HG03175 (cell line): ENCODE data around the gene IQCH.

Experiments
- ATAC-seq: cut with Tn5 transposase; IDR thresholded peaks from one replicate; pipeline ENCODE4 v1.9.1; 2021; ENCODE audit warnings: mild to moderate bottlenecking, moderate library complexity; ENCODE audit not compliant: unreplicated experiment

IQCH gene

DNA sequence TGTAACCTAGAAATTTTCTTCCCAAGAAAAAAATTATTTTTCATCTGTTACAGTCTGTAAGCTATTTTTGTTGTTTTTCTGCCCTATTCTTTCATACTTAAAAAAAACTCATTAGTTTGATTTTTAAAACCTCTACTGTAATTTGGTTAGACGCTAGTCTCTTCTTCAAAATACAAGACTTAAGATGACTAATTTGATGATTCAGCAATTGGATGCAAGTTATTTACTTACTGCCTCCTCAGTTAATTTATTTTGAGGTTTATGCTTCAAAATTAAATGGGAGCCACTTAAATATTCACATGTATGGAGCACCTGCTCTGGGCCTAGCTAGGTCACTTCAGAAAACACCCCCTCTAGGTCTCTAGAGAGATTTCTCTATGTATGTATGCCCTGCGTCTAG lies 132.4 kb downstream of the IQCH start:
- ATAC-seq, result no peak

DNA sequence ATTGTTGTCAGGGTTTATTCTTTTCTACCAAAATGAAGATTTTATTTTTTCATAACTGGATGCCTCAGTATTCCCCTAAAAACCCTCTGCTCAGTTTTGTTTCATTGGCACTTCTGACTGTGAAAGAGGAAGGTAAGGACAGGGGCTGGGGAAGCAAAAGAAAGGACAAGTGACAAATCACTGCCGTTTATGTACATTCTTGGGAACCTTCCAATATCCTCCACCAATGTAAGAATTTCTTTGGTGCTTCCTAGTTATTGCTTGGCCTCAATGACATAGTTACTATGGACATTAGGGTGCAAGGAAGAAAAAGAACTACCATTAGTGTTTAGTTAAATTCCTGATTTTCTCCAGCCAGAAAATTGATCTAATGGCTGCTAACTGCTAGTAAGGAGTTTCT lies 135.4 kb downstream of the IQCH start:
- ATAC-seq, result no peak

DNA sequence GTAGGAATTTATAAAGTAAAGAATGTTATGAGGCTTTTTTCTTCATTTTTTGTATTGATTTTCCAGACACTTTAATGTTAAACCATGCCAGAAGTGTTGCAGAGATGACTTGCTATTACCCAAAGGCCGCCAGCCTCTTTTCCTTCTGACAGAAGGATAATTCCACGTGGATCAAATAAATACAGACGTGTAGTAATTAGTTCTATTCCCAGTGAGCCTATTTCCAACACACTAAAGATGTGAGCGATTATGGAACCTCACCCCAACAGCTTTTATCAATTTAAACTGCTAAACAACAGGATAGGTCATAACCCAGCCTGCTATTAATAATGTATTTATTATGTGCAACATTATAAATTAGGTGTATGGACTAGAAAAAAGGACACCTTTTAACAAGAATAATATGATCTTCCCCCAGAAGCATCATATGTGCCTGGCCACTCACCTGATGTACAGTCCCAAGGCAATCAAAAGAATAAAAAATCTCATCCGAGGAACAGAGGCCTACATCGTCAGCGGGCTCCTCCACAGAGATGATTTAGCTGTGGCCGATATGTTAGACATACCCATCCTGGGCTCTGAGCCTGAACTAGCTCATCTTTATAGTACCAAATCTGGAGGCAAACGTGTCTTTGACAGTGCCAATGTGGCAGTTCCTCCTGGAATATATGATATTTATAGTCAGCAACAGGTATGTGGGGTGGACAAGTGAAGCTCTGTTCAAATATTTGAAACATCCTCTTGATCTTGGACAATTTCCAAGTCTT lies 140.5 kb downstream of the IQCH start:
- no peak for ATAC-seq

DNA sequence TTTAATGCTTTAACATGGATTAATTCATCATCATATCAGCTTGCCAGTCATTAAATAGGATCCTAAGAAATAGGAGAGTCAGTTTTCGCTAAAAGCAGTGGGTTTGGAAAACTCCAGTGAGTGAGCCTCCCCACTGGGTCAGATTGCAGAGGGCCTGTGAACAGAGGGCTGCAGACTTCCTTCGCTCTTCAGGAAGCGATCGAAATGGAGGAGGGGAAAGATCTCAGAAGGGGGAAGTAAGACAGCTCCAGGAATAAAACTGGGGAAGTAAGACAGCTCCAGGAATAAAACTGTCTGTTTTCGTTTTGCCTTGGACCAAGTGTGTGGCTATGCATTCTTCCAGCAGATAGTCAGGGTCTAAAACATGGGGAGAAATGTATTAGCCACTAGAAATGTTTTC lies 141.5 kb downstream of the IQCH start:
- no peak for ATAC-seq

DNA sequence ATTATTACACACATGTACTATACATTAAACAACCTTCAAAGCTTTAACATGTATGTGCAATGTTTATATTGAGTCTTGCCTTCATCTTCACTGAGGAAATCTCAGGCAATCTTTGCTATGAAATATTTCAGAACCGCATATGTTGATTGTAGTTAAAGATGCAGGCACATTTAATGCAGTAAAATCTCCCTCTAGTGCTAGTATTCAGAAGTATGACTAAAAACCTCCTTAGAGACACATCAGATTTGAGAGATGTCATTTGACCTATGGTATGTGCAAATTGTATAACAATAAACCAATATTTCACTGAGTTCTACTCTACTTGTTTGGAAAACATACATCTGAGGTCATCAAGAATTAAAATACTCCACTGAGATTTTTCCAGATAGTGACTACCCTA lies 142.6 kb downstream of the IQCH start:
- ATAC-seq, result no peak

DNA sequence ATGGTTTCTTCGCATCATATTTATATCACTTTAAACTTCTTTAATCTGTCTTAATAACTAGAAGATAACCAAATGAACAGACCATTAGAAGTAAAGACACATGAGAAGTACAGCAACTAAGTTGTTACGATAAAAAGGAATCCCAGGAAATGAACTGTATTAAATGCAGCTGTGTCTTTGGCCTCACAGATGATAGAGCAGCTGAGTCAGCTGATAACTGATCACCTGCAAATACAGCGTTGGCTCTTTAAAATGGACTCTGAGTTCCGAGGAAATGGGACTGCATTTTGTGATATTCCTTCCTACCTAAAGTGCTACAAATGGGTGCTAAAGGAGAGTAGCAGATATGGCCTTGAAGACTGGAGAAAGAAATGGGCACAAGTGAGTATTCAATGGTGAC lies 145.3 kb downstream of the IQCH start:
- no peak for ATAC-seq

DNA sequence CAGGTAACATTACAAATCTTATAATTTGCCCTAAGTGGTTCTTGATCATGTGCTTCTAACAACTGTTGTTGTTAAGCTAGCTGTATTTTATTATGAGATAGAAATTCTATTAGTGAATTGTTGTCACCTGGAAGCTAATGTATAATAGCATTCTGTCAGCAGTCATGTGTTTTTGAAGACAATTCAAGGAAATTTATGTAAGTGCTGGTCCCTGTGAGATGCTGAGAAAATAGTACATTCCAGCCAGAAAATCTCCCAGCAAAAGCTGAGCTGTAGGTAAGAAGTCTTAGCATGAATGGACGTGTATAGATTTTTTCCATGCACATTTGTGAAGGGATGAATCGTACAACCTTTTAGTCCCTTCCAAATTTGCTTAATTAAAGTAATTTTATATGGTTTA lies 146.3 kb downstream of the IQCH start:
- ATAC-seq, result no peak

DNA sequence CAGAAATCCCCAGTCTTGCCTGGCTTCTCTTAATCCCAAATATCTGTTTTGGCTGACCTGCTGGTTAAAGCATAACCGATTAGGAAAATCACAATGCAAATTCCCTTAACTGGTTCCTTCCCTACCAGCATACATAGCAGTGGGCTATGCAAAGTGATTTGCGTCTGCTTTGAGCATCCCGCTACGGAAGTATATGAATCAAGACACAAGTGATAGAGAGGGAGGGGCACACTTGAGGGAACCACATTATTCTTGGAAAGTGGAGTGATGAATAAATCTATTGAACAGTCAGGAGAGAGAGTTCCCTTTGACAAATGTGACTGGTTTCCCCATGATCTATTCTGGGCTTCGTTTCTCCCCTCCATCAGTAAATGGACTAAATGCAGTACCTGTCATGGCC lies 146.8 kb downstream of the IQCH start:
- ATAC-seq, result no peak

DNA sequence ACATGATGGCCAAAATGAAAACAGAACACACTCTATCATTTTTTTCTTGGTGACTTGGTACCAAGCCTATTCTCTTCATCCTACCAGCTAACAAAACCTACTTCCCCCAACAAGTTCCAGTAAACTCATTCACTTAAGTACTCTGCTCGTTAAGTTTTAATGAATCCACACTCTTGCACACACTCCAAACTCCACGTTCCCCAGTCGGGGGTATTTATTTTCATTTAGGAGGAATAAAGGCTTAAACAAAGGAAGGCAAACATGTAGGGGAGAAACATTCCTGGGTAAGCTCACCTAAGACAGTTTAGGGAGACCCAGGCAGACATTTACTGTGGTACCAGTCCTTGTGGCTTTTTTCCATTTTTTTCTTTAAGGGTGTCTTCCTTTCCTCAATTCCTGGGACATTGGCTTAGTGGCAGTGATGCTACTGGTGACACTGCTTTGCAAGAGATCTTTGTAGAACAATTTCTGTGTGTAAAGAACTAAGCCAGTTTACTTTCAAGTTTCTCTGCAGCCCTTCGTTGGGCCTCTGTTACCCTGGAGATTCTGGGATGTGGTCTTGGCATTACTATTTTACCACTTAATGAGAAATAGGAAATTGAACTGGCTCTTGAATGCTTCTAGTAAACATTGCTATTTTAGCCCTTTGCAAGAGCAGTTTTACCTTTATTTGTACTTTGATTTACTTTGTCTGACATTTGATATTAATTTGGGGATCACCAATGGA lies 149.0 kb downstream of the IQCH start:
- no peak for ATAC-seq

DNA sequence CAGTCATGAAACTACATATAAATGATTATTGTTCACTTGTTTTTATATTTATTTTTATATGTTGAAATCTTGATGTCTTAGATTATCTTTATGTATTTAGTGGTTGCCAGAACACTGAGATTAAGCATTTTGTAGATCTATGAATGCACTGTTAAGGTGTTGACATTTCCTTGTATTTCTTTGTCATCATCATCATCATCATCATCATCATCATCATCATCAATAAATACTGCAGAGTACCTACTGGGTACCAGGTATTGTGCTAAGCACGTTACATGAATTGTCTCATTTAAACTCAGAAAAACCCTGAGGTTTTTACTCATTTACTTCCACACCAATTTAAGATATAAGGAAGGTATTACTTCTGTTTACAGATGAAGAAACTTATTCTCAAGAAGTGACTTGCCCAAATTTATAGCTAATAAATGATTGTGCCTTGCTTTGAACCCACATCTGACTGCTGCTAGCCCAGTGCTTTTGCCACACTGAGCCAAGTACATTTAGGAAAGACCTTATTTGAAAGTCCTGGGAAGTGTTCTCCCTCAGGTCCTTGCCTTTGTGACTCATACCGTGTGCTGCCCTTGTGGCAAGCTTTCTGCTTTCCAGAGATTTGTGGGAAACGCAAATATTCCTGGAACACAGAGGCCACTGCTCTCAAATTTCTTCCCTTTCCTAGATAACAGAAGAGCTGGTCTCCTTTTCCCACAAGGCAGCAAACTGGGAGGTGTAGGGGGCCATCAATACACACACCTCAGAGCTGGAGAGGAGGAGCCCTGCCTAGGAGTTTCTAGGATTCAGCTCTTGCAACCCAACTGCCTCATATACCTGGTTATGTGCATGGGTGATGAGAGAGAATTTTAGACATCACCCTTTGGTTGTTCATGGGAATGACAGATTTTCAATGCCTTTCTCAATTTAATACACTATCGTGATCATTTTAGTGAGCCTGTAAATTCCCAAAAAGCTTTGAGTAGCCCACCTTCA lies 150.9 kb downstream of the IQCH start:
- no peak for ATAC-seq

DNA sequence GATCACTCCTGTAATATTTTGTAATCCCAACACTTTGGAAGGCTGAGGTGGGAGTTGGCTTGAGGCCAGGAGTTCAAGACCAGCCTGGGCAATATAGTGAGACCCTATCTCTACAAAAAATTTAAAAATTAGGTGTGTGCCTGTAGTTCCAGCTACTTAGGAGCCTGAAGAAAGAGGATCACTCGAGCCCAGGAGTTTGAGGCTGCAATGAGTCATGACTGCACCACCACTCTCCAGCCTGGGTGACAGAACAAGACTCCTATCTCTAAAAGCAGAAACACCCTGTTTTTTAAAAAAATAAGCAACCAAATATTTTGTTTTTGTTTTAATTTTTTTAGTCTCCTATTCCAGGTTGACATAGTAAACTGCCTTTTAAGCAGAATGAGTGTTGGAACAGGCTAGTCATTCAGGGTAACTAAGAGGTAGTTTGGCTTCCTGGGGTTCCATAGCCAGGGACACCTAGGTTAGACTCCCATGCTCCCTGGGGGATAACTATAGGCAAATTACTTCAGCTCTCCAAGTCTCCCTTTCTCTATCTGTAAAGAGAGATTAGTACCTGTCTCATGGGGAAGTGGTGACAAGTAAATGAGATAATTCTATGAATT lies 151.8 kb downstream of the IQCH start:
- no peak for ATAC-seq

DNA sequence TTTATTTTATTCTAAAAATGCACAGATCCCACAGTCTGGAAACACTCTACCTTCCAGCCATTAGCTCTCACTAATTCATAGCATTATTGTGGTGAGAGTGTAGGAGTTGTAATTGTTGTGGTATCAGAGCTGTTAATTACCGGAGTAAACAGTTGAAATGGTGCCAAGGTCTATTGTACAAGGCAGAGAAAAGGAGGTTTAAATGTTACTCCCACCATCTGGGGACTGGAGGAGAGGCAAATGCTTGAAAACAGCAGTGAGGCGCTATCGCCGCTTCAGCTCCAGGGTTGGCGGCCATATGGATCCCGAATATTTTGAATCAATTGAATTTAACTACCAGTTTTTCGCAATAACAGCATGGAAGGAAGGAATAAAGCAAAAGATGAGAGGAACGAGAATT lies 153.2 kb downstream of the IQCH start:
- ATAC-seq, result no peak

DNA sequence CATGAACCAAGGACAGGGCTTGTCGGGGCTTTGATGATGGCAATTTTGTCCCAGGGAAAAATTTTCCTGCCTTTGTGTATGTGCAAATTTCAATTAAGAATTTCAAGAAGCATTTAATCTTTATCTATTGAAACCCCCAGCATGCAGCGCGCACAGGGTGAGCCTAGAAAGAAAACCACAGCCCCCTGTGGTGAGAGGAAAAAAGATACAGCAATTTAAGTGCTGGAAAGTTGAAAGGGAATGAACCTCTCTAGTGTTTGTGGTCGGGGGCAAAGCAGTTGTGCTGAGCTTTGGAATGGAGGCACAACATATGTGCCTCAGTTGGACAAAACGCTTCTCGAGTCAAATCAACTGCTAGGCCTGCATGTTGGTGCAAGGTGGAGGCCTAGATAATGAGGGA lies 154.6 kb downstream of the IQCH start:
- ATAC-seq, result no peak

DNA sequence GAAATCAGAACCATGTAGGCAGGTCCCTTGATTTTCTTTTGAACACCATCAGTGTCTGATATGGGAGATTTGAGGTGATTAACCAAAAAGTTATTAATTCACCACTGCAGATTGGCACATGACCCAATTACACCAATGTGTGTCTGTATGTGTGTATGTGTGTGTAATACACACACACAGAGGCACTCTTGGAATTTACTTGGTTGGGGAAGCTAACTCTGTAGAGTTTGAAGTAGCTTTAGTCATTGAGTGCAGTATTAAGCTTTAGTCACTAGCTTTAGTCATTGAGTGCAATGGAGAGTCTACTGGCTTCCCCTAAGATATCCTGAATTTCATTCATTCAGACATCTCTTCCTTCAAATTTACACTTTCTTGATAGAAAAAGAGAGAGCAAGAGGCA lies 156.9 kb downstream of the IQCH start:
- ATAC-seq, result no peak

DNA sequence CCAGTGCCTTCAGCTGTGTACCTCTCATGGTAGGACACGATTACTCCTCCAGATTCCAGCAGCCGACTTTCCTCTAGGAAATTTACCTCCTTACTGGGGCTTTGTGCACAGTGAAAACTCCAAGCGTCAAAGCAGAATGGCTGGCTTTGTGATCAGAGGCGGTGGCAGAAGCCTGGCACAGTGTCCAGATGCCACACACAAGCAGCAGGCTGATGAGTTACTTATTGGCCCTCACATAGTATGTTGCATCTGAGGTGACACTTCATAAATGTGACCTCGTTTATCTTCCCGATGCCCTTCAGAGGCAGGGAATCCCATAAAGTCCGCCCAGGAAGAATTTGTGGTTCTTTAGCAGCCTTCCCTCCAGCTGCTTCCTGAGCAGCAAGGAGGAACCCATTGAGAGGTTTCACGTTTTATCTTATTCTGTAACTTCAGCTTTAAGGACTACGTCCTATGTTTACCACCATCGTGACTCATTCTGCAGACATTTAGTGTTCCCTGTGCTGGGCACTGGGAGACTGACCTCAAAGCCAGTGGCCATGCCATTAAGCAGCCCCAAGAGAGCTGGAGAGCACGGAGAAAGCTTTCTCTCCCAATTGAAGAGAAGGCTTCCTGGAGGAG lies 159.3 kb downstream of the IQCH start:
- ATAC-seq, result no peak

DNA sequence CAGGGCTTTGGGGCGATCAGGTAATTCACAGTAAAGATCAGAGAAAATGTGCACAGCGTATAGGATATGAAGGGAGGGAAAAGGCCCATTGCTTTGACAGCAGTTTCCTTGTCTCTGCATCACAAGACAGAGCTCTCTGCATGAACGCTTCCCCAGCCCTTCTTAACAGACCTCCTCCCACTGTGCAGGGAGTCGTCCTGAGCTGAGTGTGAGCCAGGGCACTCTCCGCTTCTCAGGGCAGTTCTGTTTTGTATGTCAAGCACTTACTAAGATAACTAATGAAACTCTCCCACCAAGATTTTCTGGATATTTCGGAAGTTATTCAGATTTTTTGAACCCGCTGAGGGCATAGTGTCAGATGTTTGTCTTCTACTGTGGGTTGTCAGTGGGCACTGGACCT lies 160.6 kb downstream of the IQCH start:
- no peak for ATAC-seq

DNA sequence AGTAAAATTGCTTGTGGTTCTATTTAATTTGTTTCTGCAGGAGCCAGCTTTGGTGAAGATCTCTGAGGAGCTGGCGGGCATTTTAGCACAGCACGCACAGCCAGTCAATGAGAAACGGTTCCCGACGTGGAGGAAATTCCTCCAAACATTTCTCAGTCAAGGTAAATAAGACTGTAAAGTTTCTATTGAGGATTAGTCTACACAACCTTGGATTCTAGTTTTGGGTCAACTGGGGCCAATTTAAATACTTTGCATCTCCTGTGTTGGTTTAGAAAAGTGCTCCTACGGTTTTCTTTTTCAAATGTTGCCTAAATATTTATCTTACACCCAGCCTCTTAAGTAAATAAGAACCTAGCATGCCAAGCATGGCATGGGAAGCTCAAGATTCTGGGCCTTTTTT lies 162.3 kb downstream of the IQCH start:
- ATAC-seq, result no peak

DNA sequence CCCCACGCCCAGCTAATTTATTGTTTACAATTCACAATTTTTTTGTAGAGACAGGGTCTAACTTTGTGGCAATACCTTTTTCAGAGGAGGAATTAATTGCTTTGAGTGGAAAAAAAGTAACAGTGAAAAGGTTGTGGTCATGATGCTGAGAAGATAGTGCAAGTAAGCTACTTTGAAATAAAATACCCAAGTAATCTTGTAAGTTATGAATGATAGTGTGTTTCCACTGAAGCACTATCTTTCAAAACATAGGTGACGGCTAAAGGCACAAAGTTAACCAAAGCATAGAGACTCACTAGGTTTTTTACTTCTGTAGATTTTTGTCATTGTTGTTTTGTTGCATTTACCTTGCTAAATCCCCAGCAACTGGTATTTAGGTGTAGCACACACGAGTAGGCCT lies 165.1 kb downstream of the IQCH start:
- no peak for ATAC-seq

DNA sequence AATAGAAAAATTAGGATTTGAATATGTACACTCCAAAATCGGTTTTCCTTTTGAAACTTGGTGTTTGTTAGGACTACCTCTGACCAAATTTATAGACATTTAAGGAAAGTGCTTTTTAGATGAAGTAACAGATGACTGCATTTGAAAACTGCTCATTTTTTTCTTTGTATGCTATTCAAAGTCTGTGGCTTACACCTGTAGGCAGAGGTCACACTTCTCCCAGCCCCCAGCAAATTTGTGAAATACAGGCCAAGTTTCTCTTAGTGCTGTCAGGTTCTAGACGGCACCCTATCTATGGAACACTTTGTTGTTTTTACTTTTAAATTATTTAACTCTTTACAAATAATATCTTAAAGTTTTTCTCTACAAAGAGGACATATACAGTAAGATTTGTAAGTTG lies 165.6 kb downstream of the IQCH start:
- no peak for ATAC-seq

DNA sequence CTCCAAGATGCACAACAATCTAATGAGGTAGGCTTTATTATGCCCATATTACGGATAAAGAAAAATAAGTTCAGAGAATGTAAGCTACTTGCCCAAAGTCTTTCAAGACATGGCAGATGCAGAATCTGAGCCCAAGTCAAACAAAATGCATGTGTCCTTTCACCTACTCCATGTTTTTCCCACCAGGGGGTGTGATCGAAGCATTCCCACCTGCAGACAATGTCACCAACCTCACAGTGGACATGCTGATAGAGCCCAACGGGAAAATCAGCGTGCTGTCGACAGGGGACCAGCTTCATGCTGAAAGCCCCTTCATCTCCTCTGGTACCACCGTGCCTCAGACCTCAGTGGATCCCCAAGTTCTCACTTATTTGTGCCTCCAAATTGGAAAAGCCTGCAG lies 166.5 kb downstream of the IQCH start:
- ATAC-seq, result no peak

DNA sequence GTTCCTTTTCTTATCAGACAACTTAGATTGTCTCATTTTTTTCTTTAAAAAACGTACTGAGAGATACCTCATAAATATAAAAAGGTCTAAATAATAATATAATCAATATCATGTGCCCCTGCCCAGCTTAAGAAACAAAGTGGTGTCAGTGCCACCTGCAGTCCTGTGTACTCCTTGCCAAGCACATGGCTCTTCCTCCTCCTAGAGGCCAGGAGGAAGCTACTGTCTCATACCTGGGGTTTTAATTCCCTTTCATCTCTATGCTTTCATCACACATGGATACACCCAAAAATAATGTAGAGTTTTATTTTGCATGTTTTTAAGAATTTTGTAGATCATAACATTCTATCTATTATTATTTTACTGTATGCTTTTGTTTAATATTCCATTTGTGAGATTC lies 167.7 kb downstream of the IQCH start:
- ATAC-seq, result no peak
